KMS-11 (cell line): ENCODE results near the gene SGCD.

Source experiments
- H2AFZ ChIP-seq: fragments of 200-600 bp; sonication (generic); 2 replicates; pipeline ENCODE4 v1.6.1; 2016; ENCODE audit warnings: antibody characterized with exemption, mixed run types, low read depth
- H3K27ac ChIP-seq: fragments of 200-600 bp; sonication (generic); 2 replicates; pipeline ENCODE4 v1.6.1; 2016; ENCODE audit warnings: mild to moderate bottlenecking, mixed run types
- H3K27me3 ChIP-seq: fragments of 200-600 bp; sonication (generic); 2 replicates; pipeline ENCODE4 v1.6.1; 2017; ENCODE audit warnings: mild to moderate bottlenecking, low read depth, mixed run types, moderate library complexity; ENCODE audit not compliant: insufficient read depth
- H3K36me3 ChIP-seq: fragments of 200-600 bp; sonication (generic); 2 replicates; pipeline ENCODE4 v1.6.1; 2017; ENCODE audit warnings: mild to moderate bottlenecking, mixed run types; ENCODE audit not compliant: insufficient read depth
- H3K4me1 ChIP-seq: fragments of 200-600 bp; sonication (generic); 2 replicates; pipeline ENCODE4 v1.6.1; 2016; ENCODE audit warnings: mild to moderate bottlenecking, low read depth, mixed run types; ENCODE audit not compliant: poor library complexity, severe bottlenecking
- H3K4me2 ChIP-seq: fragments of 200-600 bp; sonication (generic); 2 replicates; pipeline ENCODE4 v1.7.0; 2016; ENCODE audit warnings: mild to moderate bottlenecking, mixed run types
- H3K4me3 ChIP-seq: fragments of 200-600 bp; sonication (generic); IDR thresholded peaks from 2 replicates; pipeline ENCODE4 v1.6.1; 2017; ENCODE audit warnings: low read depth, low read length, mixed read lengths; ENCODE audit not compliant: insufficient read depth
- H3K79me2 ChIP-seq: fragments of 200-600 bp; sonication (generic); 2 replicates; pipeline ENCODE4 v1.6.1; 2016; ENCODE audit warnings: low read depth, mixed run types; ENCODE audit not compliant: insufficient read depth
- H3K9ac ChIP-seq: fragments of 200-600 bp; sonication (generic); 2 replicates; pipeline ENCODE4 v1.6.1; 2016; ENCODE audit warnings: mild to moderate bottlenecking, mixed run types
- H4K20me1 ChIP-seq: fragments of 200-600 bp; sonication (generic); 2 replicates; pipeline ENCODE4 v1.6.1; 2016; ENCODE audit warnings: mild to moderate bottlenecking, mixed run types; ENCODE audit not compliant: insufficient read depth
- CTCF ChIP-seq: fragments of 200-600 bp; sonication (generic); conservative IDR thresholded peaks from 2 replicates; pipeline ENCODE4 v1.6.1; 2017; ENCODE audit warnings: low read depth, mild to moderate bottlenecking, antibody characterized with exemption, low read length, moderate library complexity, mixed read lengths

Gene SGCD

GRCh38 chr5:156486394-156487238, 159.7 kb downstream of the SGCD start:
- H3K4me2 ChIP-seq = no peak overlapping the region
- no peaks in the 10 kb centered on the region for H3K79me2 ChIP-seq
- H3K4me1 ChIP-seq = no peaks in the 10 kb centered on the region
- H4K20me1 ChIP-seq = no peaks in the 10 kb centered on the region
- no peak overlapping the region for H3K9ac ChIP-seq
- no peak overlapping the region for H3K27ac ChIP-seq
- H3K4me3 ChIP-seq = no peak overlapping the region
- no peaks in the 10 kb centered on the region for H3K36me3 ChIP-seq
- H3K27me3 ChIP-seq = no peaks in the 10 kb centered on the region
- no peak for TF ChIP-seq CTCF
- no peak overlapping the region for H2AFZ ChIP-seq

GRCh38 chr5:156491766-156492165, 164.8 kb downstream of the SGCD start:
- Histone ChIP-seq H3K27me3 (no peaks in the 10 kb centered on the region), H3K4me1 (no peaks in the 10 kb centered on the region), H3K27ac (no peak overlapping the region), H3K4me2 (no peak overlapping the region), H3K9ac (no peak overlapping the region), H2AFZ (no peak overlapping the region), H3K36me3 (no peaks in the 10 kb centered on the region), H4K20me1 (no peaks in the 10 kb centered on the region), H3K4me3 (no peak overlapping the region), H3K79me2 (no peaks in the 10 kb centered on the region)
- no peak for TF ChIP-seq CTCF

GRCh38 chr5:156496291-156496690, 169.3 kb downstream of the SGCD start:
- H3K4me2 ChIP-seq = no peak overlapping the region
- H3K27me3 ChIP-seq = no peaks in the 10 kb centered on the region
- H2AFZ ChIP-seq = no peak overlapping the region
- H3K4me1 ChIP-seq = no peaks in the 10 kb centered on the region
- H3K4me3 ChIP-seq = no peak overlapping the region
- H3K36me3 ChIP-seq = no peaks in the 10 kb centered on the region
- H3K9ac ChIP-seq = no peak overlapping the region
- no peaks in the 10 kb centered on the region for H4K20me1 ChIP-seq
- no peak overlapping the region for H3K27ac ChIP-seq
- H3K79me2 ChIP-seq = no peaks in the 10 kb centered on the region
- TF ChIP-seq CTCF = no peak

GRCh38 chr5:156497804-156498208, 170.8 kb downstream of the SGCD start:
- no peak overlapping the region for H3K9ac ChIP-seq
- no peak overlapping the region for H2AFZ ChIP-seq
- no peak for TF ChIP-seq CTCF
- no peak overlapping the region for H3K4me3 ChIP-seq
- no peaks in the 10 kb centered on the region for H3K27me3 ChIP-seq
- H3K79me2 ChIP-seq = no peaks in the 10 kb centered on the region
- H3K27ac ChIP-seq = no peak overlapping the region
- H3K4me2 ChIP-seq = no peak overlapping the region
- no peaks in the 10 kb centered on the region for H4K20me1 ChIP-seq
- H3K36me3 ChIP-seq = no peaks in the 10 kb centered on the region
- no peaks in the 10 kb centered on the region for H3K4me1 ChIP-seq
